Parietal lobe (tissue), 1 donor: Measurements from ENCODE around the gene PSME2. TPM values are rescaled to one million over a fixed set of nuclear protein-coding genes. Genes with fewer than 3 reads are reported as not detected.

Source experiments
- total RNA-seq: library from RNA; depleted of rRNA; stranded (reverse); fragments of >200 nt; gene quantifications from one replicate; pipeline ENCODE4 v1.2.3, GENCODE V29; 2014

The PSME2 gene, protein sequence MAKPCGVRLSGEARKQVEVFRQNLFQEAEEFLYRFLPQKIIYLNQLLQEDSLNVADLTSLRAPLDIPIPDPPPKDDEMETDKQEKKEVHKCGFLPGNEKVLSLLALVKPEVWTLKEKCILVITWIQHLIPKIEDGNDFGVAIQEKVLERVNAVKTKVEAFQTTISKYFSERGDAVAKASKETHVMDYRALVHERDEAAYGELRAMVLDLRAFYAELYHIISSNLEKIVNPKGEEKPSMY
- 22.2 TPM for total RNA-seq

DNA sequence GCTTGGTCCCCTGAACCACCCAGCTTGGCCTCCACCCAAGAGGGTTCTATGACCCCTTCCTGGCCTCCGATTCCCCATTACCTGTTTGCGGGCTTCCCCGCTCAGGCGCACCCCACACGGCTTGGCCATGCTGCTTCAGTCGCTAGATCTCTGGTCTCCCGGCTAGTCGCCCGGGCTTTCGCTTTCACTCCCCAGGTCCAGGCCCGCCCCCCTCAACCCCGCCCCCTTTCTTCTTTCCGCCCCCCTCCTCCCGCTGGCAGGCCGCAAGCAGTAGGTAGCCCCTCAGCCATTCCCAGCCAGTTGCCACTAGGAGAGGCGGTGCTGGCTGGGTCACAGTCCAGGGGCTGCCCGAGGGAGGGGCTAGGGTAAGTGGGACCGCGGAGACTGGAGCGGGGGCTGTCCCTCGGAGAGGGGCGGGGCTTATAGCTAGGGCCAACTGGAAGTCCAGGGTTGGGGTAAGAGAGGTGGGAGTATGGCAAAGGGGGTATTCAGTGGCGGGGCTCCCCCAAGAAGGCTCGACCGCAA lies at the start of gene PSME2:
Gene PSME2, minus strand, starts transcription at position 158 of the 525 bp plus-strand sequence. Its CDS starts 29 bp downstream, at position 129.

DNA sequence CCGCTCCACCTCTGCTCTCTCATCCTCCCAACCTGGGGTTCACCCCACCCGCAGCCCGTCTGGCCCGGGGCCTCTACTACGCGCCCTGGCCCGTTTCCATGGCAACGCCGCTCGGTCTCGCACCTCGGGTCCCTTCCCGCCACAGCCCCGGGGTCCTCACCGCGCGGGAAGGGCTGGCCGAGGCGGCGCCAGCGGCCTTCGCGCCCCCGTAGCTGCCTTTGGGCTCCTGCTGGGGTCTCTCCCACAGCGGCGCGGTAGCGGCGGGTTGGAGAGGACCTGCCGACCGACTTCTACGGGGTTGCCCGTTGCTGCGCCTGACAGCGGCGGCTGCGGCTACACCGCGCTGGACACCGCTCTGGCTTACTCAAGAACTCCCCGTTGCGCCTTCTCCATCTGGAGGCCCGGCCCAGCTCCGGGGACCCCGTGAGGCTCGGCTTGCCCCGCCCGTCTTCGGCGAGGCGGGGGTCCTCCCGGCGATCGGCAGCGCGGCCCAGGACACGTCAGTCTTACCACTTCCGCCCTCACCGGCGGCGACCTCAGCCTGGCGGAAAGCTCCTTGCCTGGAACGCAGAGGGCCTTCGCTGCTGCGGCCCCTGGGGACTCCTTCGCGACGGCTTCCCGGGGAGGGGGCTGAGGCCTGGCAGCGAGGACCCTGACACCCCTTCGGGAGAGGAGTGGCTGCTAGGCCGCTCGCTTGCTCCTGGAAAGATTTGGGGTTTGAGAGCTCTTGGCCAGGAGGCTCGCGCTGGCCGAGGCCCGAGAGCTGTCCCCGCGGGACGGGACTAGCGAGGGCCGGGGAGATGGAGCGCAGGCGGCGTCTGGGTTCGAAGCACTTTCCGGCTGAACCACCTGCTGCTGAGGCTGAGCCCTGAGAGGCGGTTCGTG lies 49.0 kb upstream of the PSME2 start, which contains the start of gene TM9SF1:
Gene TM9SF1, minus strand, starts transcription at position 256 of the 885 bp plus-strand sequence. CDS start 422 bp downstream, outside the sequence.

DNA sequence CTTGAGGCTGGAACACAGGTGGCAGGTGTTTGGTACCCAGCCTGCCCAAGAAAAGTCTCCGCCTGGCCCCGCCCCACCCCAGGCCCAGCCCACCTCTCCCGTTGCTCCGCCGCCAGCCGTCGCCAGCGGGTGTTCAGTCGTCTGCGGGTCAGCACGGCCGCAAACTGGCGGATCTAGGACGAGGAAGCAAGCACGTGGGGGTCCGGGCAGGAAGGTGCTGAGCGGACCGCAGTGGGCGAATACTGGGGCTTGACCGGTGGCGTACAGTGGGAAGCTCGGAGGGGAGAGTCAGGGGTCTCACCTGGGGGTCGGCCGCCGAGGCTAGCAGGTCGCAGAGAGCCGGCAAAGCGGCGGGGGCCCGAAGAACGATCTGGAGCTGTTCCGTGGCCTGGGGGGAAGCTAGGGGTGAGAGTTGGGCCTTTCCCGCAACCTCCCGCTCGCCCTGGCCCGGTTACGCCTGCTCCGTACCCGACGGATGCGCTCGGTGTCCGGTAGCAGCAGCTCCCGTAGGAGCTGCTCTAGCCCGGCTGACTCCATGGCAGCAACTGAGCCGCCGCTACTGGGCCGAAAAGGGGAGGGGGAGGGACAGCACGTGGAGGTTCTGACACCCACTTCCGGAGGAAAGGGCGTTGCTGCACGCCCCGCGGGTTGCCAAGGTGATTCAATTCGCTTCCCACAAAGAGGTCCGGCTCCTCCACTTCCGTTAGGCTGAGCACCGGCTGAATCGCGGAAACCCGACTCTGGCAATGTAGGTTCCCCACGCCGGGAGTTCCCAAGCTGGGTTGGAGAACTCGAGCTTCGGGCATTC lies 42.0 kb upstream of the PSME2 start, which contains the start of gene IPO4:
Gene IPO4, minus strand, starts transcription at position 566 of the 808 bp plus-strand sequence. Its CDS starts 29 bp downstream, at position 537.

DNA sequence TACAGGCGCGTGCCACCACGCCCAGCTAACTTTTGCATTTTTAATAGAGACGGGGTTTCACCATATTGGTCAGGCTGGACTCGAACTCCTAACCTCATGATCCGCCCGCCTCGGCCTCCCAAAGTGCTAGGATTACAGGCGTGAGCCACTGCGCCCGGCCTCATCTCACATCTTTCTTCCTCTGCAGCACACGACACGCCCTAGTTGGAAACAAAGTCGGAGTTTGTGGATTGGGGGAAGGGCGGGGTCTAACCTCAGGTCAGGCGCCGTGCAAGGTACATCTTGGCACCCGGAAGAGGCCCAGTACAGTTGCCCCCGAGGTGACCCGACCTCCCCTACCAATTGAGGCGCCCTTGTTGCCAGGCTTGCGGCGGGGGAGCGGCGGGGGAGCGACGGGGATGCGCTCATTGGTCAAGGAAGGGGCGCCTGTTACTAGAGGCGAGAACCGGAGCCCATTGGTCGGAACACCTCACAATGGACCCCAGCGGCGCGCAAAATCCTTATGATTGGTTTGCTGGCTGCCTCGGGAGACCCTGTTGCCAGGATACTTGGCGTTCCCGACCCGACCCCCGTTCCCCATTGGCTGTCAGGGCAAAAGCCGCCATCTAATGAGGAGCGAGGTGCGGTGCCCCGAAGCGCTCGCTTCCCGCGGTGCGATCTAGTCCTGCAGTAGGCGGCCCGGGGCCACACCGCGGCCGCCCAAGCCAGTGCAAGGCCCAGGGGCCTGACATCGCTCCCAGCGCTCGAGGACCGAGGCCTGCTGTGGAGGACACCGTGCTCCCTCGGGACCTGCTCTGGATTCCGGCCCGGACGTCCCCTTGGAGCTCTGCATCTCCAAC lies 25.2 kb upstream of the PSME2 start, which contains the start of gene REC8:
Gene REC8, plus strand, starts transcription at position 659 of the 839 bp plus-strand sequence. CDS start 473 bp downstream, outside the sequence.

DNA sequence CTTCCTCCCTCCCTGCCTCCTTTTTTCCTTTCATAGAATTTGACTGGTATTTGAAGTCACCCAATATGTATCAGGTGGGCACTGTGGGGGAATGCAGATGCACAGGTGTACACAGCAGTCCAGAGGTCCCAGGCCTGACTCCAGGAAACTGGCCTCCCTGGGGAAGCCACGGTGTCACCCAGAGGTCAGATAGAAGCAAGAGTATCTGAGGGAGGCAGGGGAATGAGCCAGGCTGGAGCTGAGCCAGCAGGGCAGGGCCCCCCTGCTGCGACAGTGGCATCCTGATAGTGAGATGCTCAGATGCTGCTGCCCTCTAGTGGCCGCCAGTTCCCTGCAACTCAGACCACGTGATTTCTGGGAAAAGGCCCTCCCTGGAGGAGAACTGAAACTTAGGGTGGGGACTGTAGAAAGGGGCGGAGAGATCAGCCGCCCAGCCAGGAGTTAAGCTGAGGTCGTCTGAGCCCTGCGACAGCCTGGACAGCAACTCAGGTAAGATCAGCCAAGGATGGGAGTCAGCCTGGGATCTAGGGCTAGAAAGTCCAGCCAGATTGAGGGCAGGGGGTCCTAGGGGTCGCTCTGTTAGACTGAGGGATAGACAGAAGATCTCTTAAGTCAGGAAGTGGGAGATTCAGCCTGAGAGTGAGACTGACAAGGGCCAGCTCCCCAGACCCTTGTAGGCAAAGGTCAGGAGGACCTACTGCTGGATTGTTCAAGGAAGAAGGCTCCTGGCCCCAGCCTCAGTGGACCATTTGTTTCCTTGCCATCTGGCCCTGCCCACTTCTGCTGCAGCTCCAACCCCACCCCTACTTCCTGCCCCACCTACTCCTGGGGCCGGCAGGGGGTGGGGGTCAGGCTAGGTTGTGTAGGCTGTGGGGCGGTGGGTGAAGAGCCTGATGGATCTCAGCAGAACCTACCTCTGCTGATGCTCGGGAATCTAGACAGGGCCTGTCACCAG lies 14.7 kb upstream of the PSME2 start, which contains the start of gene IRF9:
Gene IRF9, plus strand, starts transcription at position 416 of the 955 bp plus-strand sequence. CDS start 880 bp downstream, outside the sequence.

DNA sequence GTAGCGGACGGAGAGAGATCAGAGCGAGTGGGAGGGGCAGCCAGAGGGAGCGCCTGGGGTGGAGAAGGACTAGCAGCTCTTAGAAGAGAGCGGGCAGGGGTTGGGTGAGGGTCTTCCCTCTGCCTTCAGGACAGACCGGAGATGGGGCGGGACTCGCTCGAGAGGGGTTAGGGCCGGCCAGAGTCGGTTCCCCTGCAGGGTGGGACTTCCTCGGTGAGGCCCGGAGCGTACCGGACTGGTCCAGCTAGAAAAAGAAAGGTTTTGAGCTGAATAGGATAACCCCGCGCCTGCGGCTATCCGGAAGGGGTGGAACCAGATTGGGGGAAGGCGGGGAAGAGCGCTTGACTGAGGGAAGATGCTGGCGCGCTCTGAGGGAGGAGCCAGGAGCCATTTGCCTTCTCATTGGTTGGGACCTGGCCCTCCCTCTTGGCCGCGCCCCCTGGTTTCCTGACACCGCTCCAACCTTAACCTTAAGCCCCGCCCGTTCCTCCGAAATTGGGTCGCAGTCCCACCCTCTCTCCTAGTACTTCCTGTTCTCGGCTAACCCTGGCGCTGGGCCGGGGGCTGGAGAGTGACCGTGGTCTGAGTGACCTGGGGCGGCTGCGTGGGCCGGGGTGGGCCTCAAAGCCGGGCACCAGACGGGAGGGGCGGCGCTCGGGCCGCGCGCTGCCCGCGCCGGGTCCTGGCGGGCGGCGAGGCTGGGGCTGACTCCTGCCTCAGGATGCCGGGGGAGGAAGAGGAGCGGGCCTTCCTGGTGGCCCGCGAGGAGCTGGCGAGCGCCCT lies 759 bp upstream of the PSME2 start, which contains the start of gene RNF31:
Gene RNF31, plus strand, starts transcription at position 521 of the 783 bp plus-strand sequence. Its CDS starts 201 bp downstream, at position 722.

DNA sequence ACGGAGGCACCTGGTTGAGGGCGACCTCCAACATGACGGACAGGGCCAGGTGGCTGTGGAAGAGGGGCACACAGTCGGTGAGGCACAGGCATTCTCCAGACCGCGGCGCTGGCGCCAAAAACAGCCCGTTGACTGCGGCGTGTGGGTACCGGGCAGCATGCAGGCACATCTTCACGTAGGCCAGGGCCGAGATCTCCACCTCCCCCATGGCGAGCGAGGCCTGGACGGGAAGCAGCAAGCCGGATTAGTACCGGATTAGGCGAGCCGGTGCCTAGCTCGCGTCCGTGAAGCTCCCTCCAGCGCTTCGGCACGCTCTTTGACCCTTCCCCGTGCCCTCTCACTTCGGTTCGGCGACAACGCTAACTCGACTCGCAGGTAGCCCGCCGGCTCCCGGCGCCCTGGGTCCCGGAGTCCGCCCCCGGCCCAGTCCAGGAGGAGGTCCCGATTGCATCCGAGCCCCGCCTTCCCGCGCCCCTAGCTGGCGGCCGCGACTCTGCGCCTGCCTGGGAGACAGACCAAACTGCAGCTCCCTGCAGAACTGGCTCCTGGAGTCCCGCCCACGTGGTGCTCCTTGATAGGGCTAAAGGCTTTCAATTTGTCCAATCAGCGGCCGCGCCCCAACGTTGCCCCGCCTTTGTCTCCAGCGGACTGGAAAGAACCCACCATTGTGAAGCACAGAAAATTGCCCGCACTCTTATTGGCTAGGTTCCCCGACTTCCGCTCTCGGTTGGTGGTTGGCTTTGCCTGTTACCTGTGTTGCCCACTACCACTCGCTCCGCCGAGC lies 5.1 kb downstream of the PSME2 start, which contains the start of gene EMC9:
Gene EMC9, minus strand, starts transcription at position 495 of the 784 bp plus-strand sequence. Its CDS starts 287 bp downstream, at position 208.

DNA sequence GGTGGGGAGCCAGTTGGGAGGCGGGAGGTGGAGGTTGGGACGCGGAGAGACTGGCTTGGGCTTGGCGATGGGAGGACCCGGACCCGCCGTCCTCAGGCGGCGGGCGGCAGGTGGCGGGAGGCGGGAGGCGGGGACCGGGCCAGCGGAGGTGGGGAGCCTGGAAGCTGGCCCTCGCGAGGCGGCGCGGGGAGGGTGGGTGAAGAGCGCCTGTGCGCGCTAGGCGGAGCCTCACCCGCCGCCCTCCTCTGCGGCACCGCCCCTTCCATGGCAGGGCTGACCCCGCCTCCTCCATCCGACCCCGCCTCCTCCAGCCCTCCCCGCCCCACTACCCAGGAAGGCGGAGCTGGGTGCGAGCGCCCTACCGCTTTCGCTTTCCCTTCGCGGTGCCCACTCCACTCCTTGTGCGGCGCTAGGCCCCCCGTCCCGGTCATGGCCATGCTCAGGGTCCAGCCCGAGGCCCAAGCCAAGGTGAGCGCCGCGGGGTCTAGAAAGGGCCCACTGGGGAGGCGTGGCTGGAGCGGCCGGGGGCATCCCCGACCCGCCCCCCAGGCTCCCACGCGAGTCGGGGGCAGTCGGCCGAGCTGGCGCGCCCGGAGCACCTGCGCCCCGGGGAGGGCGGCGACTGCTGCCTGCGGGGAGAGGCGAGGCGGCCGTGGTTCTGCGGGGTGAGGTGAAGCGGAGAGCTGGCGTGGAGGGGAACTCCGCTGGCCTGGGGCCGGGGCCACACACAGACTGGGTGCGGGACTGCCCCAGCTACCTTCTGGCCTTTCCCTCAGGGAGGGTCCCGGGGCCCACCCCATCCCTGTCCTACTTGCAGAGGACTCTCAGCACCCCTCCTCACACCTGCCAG lies 10.4 kb downstream of the PSME2 start, which contains the start of gene PSME1:
Gene PSME1, plus strand, starts transcription at position 361 of the 850 bp plus-strand sequence. Its CDS starts 69 bp downstream, at position 430.

DNA sequence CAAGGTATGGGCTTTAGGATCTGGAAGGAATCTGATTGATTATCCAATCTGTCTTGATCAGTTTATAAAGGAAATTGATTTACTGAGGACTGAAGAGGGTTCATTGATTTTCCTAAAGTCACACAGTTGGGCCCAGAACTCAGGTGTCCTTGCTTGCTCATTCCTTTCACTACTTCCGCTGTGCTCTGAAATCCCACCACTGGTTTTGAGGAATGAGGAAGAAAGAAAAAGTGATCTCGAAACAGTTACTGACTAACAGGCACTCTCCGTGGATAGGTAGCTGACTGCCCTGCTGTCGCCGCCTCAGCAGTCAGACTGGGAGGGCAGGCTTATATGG lies 16.1 kb downstream of the PSME2 start, which contains the start of gene FITM1:
Gene FITM1, plus strand, starts transcription at position 280 of the 337 bp plus-strand sequence. CDS start 905 bp downstream, outside the sequence.

DNA sequence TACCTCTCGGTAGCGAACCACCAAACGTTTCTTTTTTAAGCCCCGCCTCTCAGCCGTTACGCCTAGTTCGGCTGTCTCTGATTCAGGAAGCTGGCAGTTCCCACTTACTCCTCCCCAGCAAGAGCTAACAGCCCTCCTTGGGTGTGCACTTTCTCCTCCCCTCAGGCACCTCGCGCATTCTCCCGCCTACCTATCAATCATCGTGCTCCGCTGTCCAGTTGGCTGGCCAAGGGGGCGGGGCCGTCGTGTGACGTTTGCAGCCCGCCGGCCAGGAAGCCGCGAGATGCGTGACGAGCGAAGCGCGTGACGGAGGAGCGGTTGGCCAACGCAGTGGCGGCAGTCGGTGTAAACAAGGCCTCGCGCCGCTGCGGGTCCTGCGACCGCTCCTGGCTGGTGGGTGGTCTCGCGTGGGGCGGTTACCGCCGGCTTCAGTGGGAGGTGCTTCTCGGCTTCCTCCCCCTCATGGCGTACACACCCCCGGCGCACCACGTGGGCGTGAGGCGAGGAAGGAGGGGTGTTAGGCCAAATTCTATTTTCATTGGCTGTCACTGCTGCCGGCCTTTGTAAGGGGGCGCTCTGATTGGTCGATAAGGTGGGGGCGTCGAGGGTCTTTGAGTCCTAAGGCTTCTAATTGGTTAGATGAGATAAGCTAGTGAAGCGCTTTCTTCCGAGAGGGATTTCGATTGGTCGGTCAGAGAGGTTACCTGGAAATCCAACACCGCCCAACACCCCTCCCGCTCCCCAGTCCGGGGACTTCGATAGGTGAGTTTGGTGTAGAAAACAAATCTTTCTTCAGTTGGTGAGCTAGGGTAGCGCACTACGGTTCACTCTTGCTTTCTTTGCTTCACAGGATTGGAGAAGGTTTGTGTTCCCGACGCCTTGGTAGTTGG lies 31.6 kb downstream of the PSME2 start, which contains the start of the genes DCAF11 and NRL:
Gene DCAF11, plus strand, starts transcription at position 246 of the 890 bp plus-strand sequence. CDS start 818 bp downstream, outside the sequence.
Gene NRL, minus strand, starts transcription at position 418 of the 890 bp plus-strand sequence. CDS start 32,101 bp downstream, outside the sequence.

DNA sequence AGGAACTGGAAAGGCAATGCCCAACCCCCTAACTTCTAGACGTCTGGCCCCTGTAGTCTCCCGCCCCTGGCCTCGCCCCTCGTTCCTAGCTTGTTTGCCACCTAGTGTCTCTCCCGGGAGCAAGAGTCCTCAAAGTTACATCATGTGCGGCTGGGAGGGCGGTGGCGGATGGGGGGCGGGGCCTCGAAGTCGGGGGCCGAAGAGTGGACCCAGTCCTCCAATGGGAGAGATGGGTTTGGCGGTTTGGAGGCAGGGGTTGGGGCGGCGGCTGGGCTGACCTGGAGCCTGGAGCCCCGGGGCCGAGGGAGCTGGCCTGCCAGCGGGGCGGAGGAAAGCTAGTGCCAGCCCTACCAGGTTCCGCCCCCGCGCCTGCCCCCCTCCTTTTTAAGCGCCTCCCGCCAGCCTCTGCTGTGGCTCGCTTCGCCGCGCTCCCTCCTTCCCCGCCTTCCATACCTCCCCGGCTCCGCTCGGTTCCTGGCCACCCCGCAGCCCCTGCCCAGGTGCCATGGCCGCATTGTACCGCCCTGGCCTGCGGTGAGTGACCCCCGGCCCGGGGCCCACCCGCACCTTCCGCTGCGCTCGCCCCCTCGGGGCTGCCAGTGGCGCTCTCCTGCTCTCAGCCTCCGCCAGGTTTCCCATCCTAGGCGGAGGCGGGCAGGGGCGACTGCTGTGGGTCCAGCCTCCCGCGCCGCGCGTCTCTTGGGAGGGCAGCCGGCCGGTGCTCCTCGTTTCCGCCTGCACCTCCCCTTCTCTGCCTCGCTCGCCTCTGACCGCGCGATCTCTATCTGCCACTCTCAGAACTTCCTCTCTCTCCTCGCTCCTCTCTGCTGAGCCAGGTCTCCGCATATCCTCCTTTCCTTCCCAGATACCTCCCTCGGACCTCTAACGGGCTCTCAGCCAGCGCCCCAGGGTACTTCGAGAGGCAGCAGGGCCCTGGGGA lies 52.2 kb downstream of the PSME2 start, which contains the start of gene PCK2:
Gene PCK2, plus strand, starts transcription at position 411 of the 940 bp plus-strand sequence. Its CDS starts 95 bp downstream, at position 506.

